Placental pericyte (primary cell): ENCODE measurements around the gene FASTKD2. TPM values are rescaled to one million over a fixed set of nuclear protein-coding genes. Genes with fewer than 3 reads are reported as not detected.

Source experiments
- small RNA-seq: library from RNA; depleted of rRNA; stranded (forward); fragments of <200 nt; gene quantifications from one replicate; pipeline ENCODE3, GENCODE V24; 2012; ENCODE audit warnings: low replicate concordance
- total RNA-seq: library from RNA; depleted of rRNA; stranded (reverse); fragments of >200 nt; gene quantifications from 2 replicates; pipeline ENCODE4 v1.2.3, GENCODE V29; 2012

FASTKD2 gene
- 26.0 and 47.8 TPM in 2 replicates for total RNA-seq

GRCh38 chr2:206765242-206766056 lies at the start of gene FASTKD2, which contains the start of gene MDH1B:
TSS of gene FASTKD2 (plus strand) at chr2:206765606. CDS start at chr2:206766694, 1,088 bp downstream.
TSS of gene MDH1B (minus strand) at chr2:206765328. CDS start at chr2:206765271, 57 bp downstream.

DNA sequence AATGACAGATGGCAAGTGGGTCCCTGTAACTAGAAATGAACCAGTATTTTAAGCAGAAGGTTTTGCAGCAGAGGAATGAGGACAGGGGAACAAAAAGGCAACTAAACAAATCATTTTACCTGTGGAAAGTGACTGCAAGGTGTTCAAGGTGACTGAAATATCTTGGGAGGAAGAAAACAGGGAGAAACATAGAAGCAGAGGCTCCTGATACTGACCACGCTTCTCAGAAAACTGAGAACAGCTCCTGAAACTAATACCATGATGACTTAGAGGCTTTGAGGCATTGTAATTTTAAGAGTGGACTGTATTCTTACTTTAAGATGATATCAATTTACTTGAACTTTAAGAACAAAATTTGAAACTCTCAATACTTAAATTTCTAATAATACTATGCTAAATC lies 47.1 kb upstream of the FASTKD2 start, which contains the start of gene DYTN:
TSS of gene DYTN (minus strand) at position 101 of the 400 bp plus-strand sequence. CDS start 117 bp downstream, outside the sequence.

Small RNAs within 50 kb of the gene (small RNA-seq; reads per million reads assigned to genes)
- gene MIR3130-2: not detected

Other genes with a start within 250 kb of the FASTKD2 start
- gene FAM237A, start 123.1 kb upstream of the FASTKD2 start, total RNA-seq: not detected in 2 replicates
- gene DYTN, start 47.2 kb upstream of the FASTKD2 start, total RNA-seq: not detected in 2 replicates
- gene MDH1B, start 278 bp upstream of the FASTKD2 start, total RNA-seq: 0.43 and 1.3 TPM in 2 replicates
- not detected in 2 replicates for gene CPO, start 173.9 kb downstream of the FASTKD2 start, total RNA-seq